ENCODE results near the gene JDP2.

The JDP2 gene

DNA sequence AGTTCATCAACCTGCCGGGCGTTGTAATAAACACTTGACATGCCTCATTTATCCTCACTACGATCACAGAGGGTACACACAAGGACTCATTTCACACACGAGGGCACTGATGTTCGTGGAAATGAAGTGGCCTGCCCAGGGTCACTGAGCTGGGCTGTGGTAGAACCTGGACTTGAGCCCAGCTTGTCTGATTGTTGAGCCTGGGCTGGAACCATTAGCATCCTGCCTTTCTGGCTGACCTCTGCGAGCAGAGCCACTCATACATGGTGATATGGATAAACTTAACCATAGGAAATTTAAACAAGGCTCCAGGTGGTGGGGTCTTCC lies 16.6 kb upstream of the JDP2 start:
- no peak for DNase-seq

DNA sequence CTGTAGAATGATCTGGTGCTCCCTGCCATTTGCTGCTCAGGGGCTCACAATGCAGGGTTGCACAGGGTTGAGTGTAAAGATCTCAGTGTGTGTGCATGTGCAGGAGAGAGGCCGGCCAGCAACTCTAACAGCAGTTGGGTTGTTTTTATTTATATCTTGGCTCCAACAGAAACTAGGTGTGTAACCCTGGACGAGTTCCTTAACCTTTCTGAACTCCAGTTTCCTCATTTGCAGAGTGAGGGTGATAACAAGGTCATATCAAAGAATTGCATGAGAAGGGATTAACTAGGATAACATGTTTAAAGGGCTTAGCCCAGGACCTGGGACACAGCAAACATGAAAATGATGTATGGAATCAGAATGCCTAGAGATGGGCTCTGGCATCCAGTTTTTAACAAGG lies 14.8 kb upstream of the JDP2 start:
- no peak for DNase-seq

DNA sequence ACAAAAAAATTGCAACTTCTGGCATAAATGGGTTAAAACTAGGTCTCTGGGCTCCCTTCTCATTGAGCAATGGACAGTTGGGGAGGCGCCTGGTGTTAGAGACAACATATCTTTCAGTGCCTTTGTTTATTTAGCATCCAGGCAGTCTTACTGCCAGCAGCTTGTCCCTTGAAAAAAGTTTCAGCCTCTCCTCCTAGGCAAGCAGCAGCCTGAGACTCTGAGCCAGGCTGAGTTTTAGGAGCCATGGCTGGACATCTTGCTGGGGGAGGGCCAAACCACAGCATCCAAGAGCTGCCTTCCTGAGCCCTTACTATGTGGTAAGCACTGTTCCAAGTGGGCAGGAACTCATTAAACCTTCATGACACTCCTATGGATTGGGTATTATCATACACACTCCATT lies 10.1 kb upstream of the JDP2 start:
- DNase-seq, result no peak

- peak; percentile 71 for DNase-seq
Observed at GRCh38 chr14:75418850-75419768, 8.7 kb upstream of the JDP2 start.

GRCh38 chr14:75422169-75422568 lies 5.7 kb upstream of the JDP2 start:
- no peak for DNase-seq

- no peak for DNase-seq
Observed at GRCh38 chr14:75424496-75424895, 3.3 kb upstream of the JDP2 start.

GRCh38 chr14:75425446-75425845 lies 2.4 kb upstream of the JDP2 start:
- no peak for DNase-seq

- DNase-seq, result no peak
Observed at GRCh38 chr14:75426332-75427125, 1.3 kb upstream of the JDP2 start.

- no peak for DNase-seq
Observed at GRCh38 chr14:75427126-75427481, 718 bp upstream of the JDP2 start.

GRCh38 chr14:75428230-75429104 lies 645 bp downstream of the JDP2 start:
- DNase-seq, result peak; percentile 57

- DNase-seq, result no peak
Observed at GRCh38 chr14:75429562-75429961, 1.7 kb downstream of the JDP2 start.

- no peak for DNase-seq
Observed at GRCh38 chr14:75430116-75430515, 2.3 kb downstream of the JDP2 start.

GRCh38 chr14:75430526-75430925 lies 2.7 kb downstream of the JDP2 start:
- no peak for DNase-seq

DNA sequence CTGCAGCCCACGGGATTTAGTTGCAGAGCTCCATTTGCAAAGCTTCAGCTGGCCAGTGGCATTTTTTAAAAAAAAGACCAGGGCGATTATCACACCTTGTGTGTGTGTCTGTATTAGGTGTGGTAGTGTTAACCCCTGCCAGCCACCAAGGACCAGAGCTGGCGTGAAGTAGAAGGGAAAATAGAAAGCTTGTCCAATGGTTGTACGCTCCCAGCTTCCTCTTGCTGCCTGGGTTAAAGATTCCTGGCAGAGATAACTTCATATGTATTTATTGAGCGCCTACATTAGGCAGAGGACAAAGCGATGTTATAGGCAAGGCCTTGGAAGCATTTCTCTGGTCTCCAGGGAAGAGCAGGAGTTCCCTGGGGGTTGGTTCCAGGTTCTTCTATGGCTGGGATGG lies 3.2 kb downstream of the JDP2 start:
- no peak for DNase-seq

DNA sequence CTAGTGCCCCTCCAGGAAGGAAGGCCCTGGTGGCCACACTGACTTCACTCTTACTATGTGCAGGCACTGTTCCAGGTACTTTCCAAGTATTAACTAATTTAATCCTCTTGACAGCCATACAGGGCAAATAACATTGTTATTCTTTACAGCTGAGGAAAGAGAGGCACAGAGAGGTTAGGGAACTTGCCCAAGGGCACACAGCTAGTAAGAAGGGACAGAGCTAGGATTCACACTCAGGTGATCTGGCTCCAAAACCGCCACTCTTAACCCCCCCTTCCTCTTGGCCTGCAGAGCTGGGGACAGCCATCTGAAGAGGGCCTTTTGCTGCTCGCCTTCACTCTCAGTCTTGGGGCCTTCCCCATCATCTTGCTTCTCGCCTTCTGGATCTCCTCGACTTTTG lies 4.0 kb downstream of the JDP2 start:
- DNase-seq, result no peak

- DNase-seq, result no peak
Observed at GRCh38 chr14:75432411-75432810, 4.6 kb downstream of the JDP2 start.

GRCh38 chr14:75433631-75434071 lies 5.8 kb downstream of the JDP2 start:
- DNase-seq, result no peak

DNA sequence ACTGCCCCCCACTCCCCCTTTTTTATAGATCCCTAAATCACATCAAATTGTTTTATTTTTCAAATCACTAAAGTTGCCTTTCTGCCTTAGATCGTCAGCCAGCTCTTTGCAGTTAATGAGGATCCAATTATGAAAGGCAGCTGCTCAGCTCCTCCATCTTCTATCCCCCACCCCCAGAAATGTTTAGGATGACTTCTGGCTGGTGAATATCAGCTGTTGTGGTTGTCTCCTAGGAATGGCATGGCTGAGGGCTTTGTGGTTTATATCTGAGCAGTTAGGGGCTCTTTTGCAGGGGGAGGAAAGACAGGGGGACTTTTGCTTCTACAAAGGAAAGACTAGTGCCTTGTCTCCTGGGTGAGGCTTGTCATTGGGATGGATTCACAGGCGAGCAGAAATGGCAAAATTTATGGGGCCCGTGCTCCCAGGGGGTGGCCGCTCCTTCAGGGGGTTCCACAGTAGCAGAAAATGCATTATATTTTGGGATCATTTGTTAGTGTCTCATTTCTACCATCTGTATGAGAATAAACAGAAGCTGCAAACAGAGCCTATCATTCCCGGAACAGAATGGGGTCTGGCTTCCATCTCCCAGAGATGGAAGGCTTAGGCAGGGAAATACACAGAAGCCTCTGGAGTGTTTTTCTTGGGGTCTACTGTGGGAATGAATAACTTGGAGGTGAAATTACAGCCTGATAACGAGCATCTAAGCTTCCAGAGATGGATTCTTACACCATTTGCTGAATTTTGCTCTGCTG lies 6.5 kb downstream of the JDP2 start:
- DNase-seq, result no peak

GRCh38 chr14:75434890-75435248 lies 7.0 kb downstream of the JDP2 start:
- no peak for DNase-seq

DNA sequence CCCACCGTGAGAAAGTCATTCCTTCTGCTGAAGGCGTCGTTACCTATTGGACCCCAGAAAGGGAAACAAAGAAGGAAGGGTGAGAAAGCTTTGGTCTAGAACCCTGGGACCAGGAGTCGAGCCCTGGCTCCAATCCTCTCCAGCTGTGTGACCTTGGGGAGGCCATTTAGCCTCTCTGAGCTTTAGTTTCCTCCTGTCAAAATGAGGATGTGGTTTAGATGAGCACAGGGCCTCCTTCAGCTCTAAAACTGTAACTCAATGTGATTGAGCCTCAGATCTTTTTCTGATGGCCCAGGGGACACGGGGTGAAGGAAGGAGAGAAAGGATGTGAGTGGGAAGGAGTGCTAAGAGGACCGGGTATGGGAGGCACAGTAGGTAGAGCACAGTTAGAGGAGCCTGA lies 7.7 kb downstream of the JDP2 start:
- no peak for DNase-seq

GRCh38 chr14:75437201-75438143 lies 9.7 kb downstream of the JDP2 start:
- DNase-seq, result no peak
